Measurements from ENCODE around the gene ZDHHC14.
"Not testable (repeated sequence)": the region's sequence is repeated elsewhere in the genome, so short reads cannot be mapped to it uniquely, and the experiment has no call there.

The ZDHHC14 gene

DNA sequence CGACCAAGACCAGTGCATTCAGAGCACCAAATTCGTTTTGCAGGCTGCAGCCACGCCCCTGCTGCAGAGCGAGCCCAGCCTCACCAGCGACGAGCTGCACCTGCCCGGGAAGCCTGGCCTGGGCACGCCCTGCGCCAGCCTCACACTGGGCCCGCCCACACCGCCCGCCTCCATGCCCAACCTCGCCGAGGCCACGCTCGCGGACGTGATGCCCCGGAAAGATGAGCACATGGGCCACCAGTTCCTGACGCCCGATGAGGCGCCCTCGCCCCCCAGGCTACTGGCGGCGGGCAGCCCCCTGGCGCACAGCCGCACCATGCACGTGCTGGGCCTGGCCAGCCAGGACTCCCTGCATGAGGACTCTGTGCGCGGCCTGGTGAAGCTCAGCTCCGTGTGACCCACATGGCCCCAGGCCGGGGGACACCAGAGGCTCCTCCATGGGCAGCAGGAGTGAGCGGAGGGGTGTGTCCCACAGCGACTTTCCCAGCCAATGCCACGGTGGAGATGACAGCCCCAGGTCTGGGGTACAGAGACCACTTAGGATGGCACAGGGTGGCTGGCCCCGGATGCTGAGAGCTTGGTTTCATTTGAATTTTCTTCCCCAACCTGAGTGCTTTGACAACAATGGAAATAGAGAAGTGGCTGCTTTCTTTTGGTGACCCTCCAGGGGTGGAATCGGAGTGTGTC lies 291.9 kb downstream of the ZDHHC14 start:
- in situ Hi-C loops (cut with HindIII; ENCODE audit: low sequenced_read_pairs): no loop called here

DNA sequence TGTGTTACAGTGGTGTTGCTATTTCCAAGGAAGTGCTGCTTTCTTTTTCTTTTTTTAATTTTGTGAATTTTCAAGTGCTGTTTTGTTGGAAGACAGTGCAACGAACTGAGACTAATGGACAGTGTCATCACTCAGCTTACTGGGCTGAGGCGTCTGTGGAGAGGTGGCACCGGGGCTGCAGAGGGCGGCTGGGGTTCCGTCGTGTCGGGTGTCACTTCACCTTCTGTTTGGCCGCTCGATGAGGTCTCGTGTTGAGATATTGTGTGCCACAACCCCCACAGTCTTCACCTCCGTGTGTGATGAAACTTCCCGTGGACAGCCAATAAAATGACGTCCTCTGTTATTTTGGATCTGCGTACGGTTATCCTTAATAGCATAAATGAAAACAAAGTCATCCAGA lies 292.6 kb downstream of the ZDHHC14 start:
- in situ Hi-C loops (cut with HindIII; ENCODE audit: low sequenced_read_pairs): no loop called here

GRCh38 chr6:157674061-157674460 lies 293.1 kb downstream of the ZDHHC14 start:
- in situ Hi-C loops (cut with HindIII; ENCODE audit: low sequenced_read_pairs): no loop called here

- in situ Hi-C loops (cut with HindIII; ENCODE audit: low sequenced_read_pairs): loop anchor here (5.0 kb wide), 1 partner anchor 64 kb away; no protein-coding TSS in a partner anchor
These were observed 294.8 kb downstream of the ZDHHC14 start for GRCh38 chr6:157675831-157676230.

- in situ Hi-C loops (cut with HindIII; ENCODE audit: low sequenced_read_pairs): loop anchor here (5.0 kb wide), 1 partner anchor 64 kb away; no protein-coding TSS in a partner anchor
These were observed 295.3 kb downstream of the ZDHHC14 start for GRCh38 chr6:157676241-157676640.

GRCh38 chr6:157677235-157677634 lies 296.2 kb downstream of the ZDHHC14 start:
- in situ Hi-C loops (cut with HindIII; ENCODE audit: low sequenced_read_pairs): loop anchor here (5.0 kb wide), 1 partner anchor 65 kb away; no protein-coding TSS in a partner anchor

DNA sequence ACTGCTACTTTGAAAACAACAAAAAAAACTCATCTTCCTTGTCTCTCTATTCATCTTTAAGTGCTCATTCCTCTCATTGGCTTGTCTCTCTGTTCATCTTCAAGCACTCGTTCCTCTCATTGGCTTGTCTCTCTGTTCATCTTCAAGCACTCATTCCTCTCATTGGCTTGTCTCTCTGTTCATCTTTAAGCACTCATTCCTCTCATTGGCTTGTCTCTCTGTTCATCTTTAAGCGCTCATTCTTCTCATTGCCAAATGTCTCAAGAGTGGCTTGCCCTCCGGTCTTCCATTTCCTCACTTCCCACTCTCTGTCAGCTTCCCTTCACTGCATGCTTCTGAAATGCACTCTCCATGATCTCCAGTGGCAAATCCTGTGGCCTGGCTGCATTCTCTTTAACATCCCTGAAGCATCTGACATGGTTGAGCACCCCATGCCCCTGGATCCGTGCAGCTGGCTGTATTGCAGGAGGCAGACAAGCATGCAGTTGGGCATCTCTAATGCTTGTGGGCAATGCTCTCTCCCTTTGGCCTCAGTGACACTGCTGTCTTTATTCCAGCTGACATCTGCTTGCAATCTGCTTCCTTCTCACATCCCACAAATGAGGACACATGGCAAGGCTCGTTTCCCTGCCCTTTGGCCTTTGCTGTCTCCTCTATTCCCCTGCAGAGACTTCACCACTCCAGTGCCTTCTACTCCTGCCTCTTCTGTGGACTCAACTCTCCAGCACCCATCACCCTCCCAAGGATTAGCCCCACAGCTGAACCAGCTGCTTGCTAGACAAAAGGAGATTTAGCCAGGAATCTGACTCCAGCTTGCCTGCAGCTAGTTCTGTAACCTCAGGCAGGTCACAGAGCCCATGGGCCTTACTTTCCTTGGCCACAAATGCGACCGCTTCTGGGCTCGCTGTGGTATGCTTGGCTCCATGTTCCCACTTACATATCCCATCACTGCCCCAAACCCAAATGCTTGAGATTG lies 298.9 kb downstream of the ZDHHC14 start:
- in situ Hi-C loops (cut with HindIII; ENCODE audit: low sequenced_read_pairs): loop anchor here (5.0 kb wide), 1 partner anchor 68 kb away; no protein-coding TSS in a partner anchor

DNA sequence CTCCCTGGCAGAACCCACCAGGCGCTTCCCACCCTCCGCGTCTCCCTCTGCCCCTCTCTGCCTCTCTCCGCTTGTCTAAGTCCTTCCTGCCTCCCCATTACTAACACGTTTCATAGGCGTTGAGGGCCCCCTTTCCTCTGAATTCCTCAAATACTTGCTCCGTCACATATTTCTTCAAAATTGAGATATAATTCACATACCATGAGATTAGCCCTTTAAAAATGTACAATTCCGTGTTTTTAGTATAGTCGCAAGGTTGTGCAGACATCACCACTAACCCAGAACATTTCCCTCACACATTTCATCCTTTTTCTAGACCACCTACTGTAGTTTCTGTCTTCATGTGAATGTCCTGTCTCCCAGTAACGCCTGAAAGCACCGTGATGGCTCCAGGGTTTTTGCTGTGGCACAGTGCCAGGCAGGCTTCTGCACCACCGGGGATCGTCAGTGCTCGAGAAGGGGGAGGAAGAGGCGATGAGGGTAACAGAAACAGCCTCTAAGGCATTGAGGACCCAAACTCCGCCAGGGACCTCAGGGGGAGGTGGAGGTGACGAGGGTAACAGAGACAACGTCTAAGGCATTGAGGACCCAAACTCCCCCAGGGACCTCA lies 300.2 kb downstream of the ZDHHC14 start:
- in situ Hi-C loops (cut with HindIII; ENCODE audit: low sequenced_read_pairs): no loop called here

GRCh38 chr6:157682856-157683481 lies 302.0 kb downstream of the ZDHHC14 start:
- in situ Hi-C loops (cut with HindIII; ENCODE audit: low sequenced_read_pairs): no loop called here

DNA sequence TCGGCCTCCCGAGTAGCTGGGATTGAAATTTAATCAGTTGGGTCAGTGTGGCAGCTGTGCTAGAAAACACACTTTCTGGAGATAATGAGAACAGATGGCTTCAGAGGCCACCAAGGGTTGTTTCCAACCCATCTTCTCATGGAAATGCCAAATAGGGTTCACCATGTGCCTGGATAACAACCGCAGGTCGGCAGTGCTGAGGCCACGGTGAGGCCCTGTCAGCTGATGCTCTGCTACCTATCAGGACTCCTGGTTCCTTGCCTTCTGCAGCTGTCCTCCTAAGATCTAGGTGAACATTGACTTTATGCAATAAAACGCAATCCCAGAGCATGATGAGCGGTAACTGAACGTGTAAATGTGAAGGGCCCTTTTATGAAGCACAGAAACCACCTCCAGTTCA lies 302.7 kb downstream of the ZDHHC14 start:
- in situ Hi-C loops (cut with HindIII; ENCODE audit: low sequenced_read_pairs): no loop called here

GRCh38 chr6:157684620-157685299 lies 303.8 kb downstream of the ZDHHC14 start:
- in situ Hi-C loops (cut with HindIII; ENCODE audit: low sequenced_read_pairs): no loop called here

GRCh38 chr6:157685596-157686280 lies 304.7 kb downstream of the ZDHHC14 start:
- in situ Hi-C loops (cut with HindIII; ENCODE audit: low sequenced_read_pairs): no loop called here

DNA sequence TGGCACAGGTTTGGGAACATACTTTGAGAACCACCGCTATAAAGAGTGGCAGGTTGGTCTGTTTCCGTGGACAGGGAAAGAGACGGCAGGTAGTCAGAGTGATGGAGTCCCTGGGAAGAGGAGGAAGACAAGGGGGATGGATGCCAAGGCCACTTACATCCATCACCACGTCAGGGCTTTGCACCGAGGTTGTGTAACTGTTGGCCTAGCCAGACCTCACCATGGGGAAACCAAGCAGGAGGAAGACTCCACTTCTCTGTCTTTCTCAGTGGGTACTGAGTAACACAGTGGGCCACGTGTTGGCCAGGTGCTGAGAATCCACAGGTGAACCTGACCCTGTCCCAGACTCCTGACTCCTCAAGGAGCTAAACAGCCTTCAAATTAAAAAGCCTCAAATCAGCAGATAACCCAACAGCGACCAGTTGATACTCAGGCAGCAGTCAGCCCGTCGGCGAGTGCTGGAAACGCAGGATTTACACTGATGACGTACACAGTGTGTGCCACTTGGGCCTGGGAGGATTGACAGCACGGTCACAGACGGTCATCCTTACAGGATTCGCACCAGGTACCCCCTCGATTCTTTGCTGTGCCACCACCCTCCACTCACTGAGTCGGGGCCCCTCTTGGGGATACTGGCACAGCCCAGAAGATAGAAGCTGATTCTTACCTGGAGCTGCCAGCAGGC lies 307.4 kb downstream of the ZDHHC14 start:
- in situ Hi-C loops (cut with HindIII; ENCODE audit: low sequenced_read_pairs): no loop called here

DNA sequence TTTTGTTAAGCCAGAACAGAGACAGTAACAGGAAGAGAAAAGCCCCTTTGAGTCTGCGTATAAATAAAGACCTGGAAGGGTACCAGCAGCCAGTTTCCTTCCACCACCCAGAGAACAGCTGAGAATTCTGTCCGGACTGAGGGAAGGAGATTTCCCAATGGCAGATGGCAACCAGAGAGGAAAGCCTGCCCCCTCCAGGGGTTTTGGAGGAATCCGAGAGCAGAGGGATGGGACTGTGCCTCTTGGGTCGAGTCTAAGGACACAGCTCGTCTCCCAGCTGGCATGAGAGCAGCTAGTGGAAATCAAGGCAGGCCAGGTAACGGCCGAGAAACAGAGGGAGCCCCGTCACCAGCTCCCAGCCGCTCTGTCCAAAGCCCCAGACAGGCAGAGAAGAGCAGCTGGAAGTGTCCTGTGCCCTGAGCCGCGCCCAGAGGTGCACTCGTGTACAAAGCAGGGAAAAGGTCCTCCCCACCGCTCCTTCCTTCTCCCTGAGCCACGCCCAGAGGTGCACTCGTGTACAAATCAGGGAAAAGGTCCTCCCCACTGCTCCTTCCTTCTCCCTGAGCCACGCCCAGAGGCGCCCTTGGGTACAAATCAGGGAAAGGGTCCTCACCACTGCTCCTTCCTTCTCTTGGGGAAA lies 308.1 kb downstream of the ZDHHC14 start:
- in situ Hi-C loops (cut with HindIII; ENCODE audit: low sequenced_read_pairs): no loop called here

DNA sequence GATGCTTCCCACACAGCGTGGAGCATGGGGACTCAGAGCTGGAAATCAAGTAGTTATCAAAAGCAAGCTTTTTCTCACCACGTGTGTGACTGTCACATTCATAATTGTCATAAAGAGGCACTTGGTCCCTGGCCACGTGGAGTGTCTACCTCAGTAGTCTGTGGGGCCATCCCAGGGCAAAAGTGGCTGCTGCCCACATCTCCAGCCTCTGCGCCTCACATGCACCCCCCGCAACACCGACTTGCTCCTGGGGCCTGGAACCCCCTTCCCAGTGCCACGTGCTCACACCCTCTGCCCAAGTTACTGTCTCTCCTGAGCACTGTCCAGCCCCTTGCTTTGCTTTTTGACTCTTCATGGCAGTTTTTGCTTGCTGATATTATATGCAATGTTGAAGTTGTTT lies 308.9 kb downstream of the ZDHHC14 start:
- in situ Hi-C loops (cut with HindIII; ENCODE audit: low sequenced_read_pairs): no loop called here

- in situ Hi-C loops (cut with HindIII; ENCODE audit: low sequenced_read_pairs): no loop called here
These were observed 309.6 kb downstream of the ZDHHC14 start for GRCh38 chr6:157690441-157691210.

DNA sequence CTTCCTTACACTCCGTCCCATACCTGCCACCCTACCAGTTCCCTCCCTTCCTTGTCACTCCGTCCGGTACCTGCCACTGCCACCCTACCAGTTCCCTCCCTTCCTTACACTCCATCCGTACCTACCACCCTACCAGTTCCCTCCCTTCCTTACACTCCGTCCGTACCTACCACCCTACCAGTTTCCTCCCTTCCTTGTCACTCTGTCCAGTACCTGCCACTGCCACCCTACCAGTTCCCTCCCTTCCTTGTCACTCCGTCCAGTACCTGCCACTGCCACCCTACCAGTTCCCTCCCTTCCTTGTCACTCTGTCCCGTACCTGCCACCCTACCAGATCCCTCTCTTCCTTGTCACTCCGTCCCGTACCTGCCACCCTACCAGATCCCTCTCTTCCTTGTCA lies 310.6 kb downstream of the ZDHHC14 start:
- in situ Hi-C loops (cut with HindIII; ENCODE audit: low sequenced_read_pairs): not testable (repeated sequence)

GRCh38 chr6:157693867-157694266 lies 312.9 kb downstream of the ZDHHC14 start:
- in situ Hi-C loops (cut with HindIII; ENCODE audit: low sequenced_read_pairs): no loop called here
